K562 (cell line): ENCODE data around the gene FGR. TPM values are rescaled to one million over a fixed set of nuclear protein-coding genes. Genes with fewer than 3 reads are reported as not detected.

Experiments
- BRF1 ChIP-seq: IDR thresholded peaks from 3 replicates; pipeline ENCODE4 v1.6.1; 2011; ENCODE audit warnings: borderline replicate concordance, mild to moderate bottlenecking; ENCODE audit not compliant: insufficient read length; ENCODE audit errors: extremely low read depth
- MCM5 ChIP-seq: fragments of 450-650 bp; IDR thresholded peaks from 2 replicates; pipeline ENCODE4 v1.6.1; 2016; ENCODE audit warnings: low read depth
- MEIS2 ChIP-seq: fragments of 450-650 bp; IDR thresholded peaks from 2 replicates; pipeline ENCODE4 v1.6.1; 2014; ENCODE audit warnings: mild to moderate bottlenecking; ENCODE audit not compliant: partially characterized antibody
- NONO ChIP-seq, 2 experiments: fragments of 200-400 bp in 1 of 2; fragments of 450-650 bp in 1 of 2; formaldehyde crosslinking in 1 of 2; IDR thresholded peaks; 2 replicates each; pipeline ENCODE4 v1.6.1; 2017; ENCODE audit warnings: low read depth in 2 of 2, mild to moderate bottlenecking in 2 of 2, moderate library complexity in 2 of 2, low read length in 1 of 2
- TAF1 ChIP-seq: IDR thresholded peaks from 2 replicates; pipeline ENCODE4 v1.6.1; 2011; ENCODE audit warnings: mild to moderate bottlenecking, low read length, moderate library complexity; ENCODE audit not compliant: insufficient read depth, control insufficient read depth, severe bottlenecking; ENCODE audit errors: extremely low read depth
- XRCC5 ChIP-seq: fragments of 200-400 bp; formaldehyde crosslinking; IDR thresholded peaks from 2 replicates; pipeline ENCODE4 v1.6.1; 2017; ENCODE audit warnings: low read depth, mild to moderate bottlenecking, low read length
- ZBTB7A ChIP-seq: IDR thresholded peaks from 2 replicates; pipeline ENCODE4 v1.6.1; 2011; ENCODE audit warnings: low read depth, mild to moderate bottlenecking, low read length, moderate library complexity, borderline replicate concordance; ENCODE audit not compliant: control insufficient read depth
- polyA plus RNA-seq, 8 experiments: library from polyadenylated mRNA; depleted of rRNA in 4 of 8; stranded (reverse) in 5 of 8; unstranded in 3 of 8; fragments of >200 nt; fragmentation: Nextera tagmentation in 2 of 8; fragmentation: Illumina TruSeq in 1 of 8; extraction: Ambion mirVana in 2 of 8; extraction: Trizol in 1 of 8; gene quantifications; 2 replicates each; pipeline versions ENCODE4 v1.2.1 to v1.2.3, GENCODE V29; 2011 to 2014; ENCODE audit warnings: inconsistent platforms in 1 of 8, missing spikeins in 1 of 8
- total RNA-seq, 7 experiments: library from RNA; depleted of rRNA in 6 of 7; stranded (reverse); fragments of >200 nt in 6 of 7; fragmentation: Illumina TruSeq in 2 of 7; extraction: Trizol in 2 of 7; gene quantifications; 2 replicates each; pipeline versions ENCODE4 v1.2.1 to v1.2.3, GENCODE V29; 2011 to 2021; ENCODE audit warnings: low replicate concordance in 1 of 7
- TF ChIP-seq, protein P1 (sequence below): sonication (generic); formaldehyde crosslinking; IDR thresholded peaks from 2 replicates; pipeline ENCODE4 v1.8.0; 2023; ENCODE audit warnings: mild to moderate bottlenecking, missing genetic modification reagents
- TF ChIP-seq, protein P2 (sequence below), 3 experiments: fragments of 200-800 bp in 1 of 3; sonication (Bioruptor generic) in 1 of 3; sonication (generic) in 1 of 3; formaldehyde crosslinking in 1 of 3; IDR thresholded peaks; 2 replicates each; pipeline versions ENCODE4 v1.6.1 to v1.8.0; 2016 to 2022; ENCODE audit warnings: mild to moderate bottlenecking in 2 of 3, missing compliant biosample characterization in 2 of 3, missing genetic modification characterization in 2 of 3, missing genetic modification reagents in 1 of 3
- TF ChIP-seq, protein P3 (sequence below), 2 experiments: IDR thresholded peaks; 2 replicates each; pipeline ENCODE4 v1.6.1; 2011; ENCODE audit warnings: borderline replicate concordance in 1 of 2, control low read depth in 1 of 2, low read depth in 1 of 2, low read length in 1 of 2, mild to moderate bottlenecking in 1 of 2, mixed read lengths in 1 of 2, moderate library complexity in 1 of 2; ENCODE audit not compliant: insufficient read depth in 1 of 2, insufficient read length in 1 of 2, poor library complexity in 1 of 2, severe bottlenecking in 1 of 2; ENCODE audit errors: extremely low read depth in 1 of 2
- TF ChIP-seq, protein P4 (sequence below): fragments of 200-800 bp; sonication (Bioruptor generic); IDR thresholded peaks from 2 replicates; pipeline ENCODE4 v1.6.1; 2017; ENCODE audit warnings: missing genetic modification characterization, missing compliant biosample characterization

Gene FGR
- total and polyA plus RNA-seq, 9 of the 15 experiments (the other 6 are each of a cell fraction or from before 2014, with no cell fraction given) = 0.04 to 0.11 TPM; not detected in 7

DNA sequence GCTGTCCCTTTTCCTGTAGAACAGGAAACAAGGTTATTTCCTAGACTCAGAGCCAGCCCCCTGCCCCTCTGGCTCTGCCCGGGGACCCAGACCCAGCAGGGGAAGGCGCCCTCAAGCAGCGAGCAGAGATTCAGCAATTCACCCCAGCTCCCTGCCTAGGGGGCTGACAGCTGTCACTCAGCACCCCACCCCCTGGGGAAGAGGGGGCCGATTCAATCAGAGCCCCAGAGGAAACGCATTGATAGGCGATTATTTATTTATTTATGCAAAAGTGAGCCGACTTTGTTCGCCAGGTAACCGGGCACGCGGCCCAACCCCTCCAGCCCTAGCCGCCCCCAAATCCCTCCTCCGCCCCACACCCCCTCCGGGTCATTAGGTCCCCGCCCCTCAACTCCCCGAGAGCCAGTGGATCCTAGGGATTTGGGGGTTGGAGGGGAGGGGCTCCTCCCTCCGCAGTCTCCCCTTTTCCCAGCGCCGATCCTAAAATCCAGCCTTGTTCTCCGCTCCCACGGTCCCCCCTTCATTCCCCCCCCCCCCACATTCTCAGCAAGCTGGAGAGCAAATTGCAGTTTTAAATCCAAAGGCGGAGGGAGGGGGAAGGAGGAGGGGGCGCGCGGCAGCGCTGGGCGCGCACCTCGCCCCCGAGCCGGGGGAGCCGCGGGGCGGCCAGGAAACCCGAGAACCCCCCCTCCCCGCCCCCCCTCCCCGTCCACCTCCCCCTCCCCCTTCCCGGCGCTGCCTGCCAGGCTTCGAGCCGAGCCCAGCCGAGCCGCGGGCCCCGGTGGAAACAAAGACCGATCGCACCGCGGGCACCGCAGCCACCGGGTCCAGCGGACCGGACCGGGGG, 32.3 kb downstream of the FGR start (continued):
- TF ChIP-seq, protein P1, sequence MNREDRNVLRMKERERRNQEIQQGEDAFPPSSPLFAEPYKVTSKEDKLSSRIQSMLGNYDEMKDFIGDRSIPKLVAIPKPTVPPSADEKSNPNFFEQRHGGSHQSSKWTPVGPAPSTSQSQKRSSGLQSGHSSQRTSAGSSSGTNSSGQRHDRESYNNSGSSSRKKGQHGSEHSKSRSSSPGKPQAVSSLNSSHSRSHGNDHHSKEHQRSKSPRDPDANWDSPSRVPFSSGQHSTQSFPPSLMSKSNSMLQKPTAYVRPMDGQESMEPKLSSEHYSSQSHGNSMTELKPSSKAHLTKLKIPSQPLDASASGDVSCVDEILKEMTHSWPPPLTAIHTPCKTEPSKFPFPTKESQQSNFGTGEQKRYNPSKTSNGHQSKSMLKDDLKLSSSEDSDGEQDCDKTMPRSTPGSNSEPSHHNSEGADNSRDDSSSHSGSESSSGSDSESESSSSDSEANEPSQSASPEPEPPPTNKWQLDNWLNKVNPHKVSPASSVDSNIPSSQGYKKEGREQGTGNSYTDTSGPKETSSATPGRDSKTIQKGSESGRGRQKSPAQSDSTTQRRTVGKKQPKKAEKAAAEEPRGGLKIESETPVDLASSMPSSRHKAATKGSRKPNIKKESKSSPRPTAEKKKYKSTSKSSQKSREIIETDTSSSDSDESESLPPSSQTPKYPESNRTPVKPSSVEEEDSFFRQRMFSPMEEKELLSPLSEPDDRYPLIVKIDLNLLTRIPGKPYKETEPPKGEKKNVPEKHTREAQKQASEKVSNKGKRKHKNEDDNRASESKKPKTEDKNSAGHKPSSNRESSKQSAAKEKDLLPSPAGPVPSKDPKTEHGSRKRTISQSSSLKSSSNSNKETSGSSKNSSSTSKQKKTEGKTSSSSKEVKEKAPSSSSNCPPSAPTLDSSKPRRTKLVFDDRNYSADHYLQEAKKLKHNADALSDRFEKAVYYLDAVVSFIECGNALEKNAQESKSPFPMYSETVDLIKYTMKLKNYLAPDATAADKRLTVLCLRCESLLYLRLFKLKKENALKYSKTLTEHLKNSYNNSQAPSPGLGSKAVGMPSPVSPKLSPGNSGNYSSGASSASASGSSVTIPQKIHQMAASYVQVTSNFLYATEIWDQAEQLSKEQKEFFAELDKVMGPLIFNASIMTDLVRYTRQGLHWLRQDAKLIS = no peak
- TF ChIP-seq NONO (IDR thresholded peaks at IDR 0.05; ENCODE audit: low read depth in 2 of 2, low read length in 1 of 2) = peak in 1 of 2 experiments; percentile 33; a peak in 1 of 4 replicates
- TF ChIP-seq, protein P2, sequence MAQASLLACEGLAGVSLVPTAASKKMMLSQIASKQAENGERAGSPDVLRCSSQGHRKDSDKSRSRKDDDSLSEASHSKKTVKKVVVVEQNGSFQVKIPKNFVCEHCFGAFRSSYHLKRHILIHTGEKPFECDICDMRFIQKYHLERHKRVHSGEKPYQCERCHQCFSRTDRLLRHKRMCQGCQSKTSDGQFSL (CRISPR knock-in tag; IDR thresholded peaks at IDR 0.05) = peak; percentile 84
- TF ChIP-seq, protein P2 (tag; IDR thresholded peaks at IDR 0.05) = peak in 1 of 2 experiments; percentile 87; a peak in 2 of 4 replicates
- TF ChIP-seq XRCC5 = no peak
- peak; percentile 84 for TF ChIP-seq ZBTB7A
- TF ChIP-seq, protein P3, sequence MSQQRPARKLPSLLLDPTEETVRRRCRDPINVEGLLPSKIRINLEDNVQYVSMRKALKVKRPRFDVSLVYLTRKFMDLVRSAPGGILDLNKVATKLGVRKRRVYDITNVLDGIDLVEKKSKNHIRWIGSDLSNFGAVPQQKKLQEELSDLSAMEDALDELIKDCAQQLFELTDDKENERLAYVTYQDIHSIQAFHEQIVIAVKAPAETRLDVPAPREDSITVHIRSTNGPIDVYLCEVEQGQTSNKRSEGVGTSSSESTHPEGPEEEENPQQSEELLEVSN (IDR thresholded peaks at IDR 0.05; ENCODE audit: borderline replicate concordance in 1 of 2, extremely low read depth in 1 of 2, insufficient read depth in 1 of 2, insufficient read length in 1 of 2, low read depth in 1 of 2, low read length in 1 of 2, poor library complexity in 1 of 2, severe bottlenecking in 1 of 2) = no peak
- peak; percentile 73 for TF ChIP-seq MEIS2
- TF ChIP-seq, protein P4, sequence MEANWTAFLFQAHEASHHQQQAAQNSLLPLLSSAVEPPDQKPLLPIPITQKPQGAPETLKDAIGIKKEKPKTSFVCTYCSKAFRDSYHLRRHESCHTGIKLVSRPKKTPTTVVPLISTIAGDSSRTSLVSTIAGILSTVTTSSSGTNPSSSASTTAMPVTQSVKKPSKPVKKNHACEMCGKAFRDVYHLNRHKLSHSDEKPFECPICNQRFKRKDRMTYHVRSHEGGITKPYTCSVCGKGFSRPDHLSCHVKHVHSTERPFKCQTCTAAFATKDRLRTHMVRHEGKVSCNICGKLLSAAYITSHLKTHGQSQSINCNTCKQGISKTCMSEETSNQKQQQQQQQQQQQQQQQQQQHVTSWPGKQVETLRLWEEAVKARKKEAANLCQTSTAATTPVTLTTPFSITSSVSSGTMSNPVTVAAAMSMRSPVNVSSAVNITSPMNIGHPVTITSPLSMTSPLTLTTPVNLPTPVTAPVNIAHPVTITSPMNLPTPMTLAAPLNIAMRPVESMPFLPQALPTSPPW (CRISPR knock-in tag) = peak; percentile 97
- TF ChIP-seq MCM5 = no peak
- TF ChIP-seq BRF1 = no peak
- no peak for TF ChIP-seq TAF1
